GM20000 (cell line): ENCODE data around the gene TM2D3.

Experiments used
- DNase-seq: peaks from one replicate; pipeline ENCODE4 v3.0.0; 2012; ENCODE audit warnings: low spot score
- TF ChIP-seq, protein P1 (sequence below): IDR thresholded peaks from 2 replicates; pipeline ENCODE4 v1.5.1; 2012; ENCODE audit warnings: mild to moderate bottlenecking, control low read depth; ENCODE audit errors: extremely low read depth, missing control alignments

Gene TM2D3

DNA sequence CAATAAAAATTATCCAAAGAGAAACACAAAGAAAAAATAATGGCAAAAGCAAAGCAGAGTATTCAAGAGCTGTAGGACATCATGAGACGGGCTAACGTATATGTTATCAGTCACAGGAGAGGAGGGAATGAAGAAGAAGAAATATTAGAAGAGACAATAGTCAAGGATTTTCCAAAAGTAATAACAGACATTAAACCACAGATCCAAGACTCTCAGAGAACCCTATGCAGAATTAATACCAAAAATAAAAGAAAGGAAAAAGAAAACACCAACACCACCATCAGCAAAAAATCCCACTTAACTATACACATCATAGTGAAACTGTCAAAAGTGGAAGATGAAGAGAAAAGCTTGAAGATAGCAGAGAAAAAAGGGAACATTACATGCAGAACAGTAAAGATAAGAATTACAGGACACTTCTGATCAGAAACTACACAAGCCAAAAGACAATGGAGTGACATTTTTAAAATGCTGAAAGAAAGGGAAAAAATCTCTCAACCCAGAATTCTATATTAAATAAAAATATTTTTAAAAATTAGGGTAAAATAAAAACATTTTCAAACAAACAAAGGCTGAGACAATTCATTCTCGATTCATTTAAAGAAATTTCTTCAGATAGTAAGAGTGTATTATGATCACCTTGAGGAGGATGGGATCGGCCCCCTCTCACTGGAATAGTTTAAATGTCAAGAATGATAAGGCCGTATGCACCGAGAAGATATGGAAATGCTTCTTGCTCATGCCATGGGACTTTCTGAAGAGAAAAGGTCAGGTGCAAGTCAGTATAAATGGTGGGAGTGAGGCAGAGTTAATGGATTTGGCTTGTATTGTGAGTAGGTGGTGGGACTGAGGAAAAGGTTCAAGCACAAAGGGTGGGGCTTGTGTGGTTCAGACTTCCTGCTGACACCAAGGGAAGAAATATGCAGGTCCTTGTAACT is 28.5 kb downstream of the TM2D3 start:
- DNase-seq, result no peak
- TF ChIP-seq, protein P1, sequence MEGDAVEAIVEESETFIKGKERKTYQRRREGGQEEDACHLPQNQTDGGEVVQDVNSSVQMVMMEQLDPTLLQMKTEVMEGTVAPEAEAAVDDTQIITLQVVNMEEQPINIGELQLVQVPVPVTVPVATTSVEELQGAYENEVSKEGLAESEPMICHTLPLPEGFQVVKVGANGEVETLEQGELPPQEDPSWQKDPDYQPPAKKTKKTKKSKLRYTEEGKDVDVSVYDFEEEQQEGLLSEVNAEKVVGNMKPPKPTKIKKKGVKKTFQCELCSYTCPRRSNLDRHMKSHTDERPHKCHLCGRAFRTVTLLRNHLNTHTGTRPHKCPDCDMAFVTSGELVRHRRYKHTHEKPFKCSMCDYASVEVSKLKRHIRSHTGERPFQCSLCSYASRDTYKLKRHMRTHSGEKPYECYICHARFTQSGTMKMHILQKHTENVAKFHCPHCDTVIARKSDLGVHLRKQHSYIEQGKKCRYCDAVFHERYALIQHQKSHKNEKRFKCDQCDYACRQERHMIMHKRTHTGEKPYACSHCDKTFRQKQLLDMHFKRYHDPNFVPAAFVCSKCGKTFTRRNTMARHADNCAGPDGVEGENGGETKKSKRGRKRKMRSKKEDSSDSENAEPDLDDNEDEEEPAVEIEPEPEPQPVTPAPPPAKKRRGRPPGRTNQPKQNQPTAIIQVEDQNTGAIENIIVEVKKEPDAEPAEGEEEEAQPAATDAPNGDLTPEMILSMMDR, result no peak

GRCh38 chr15:101621961-101622360 is 30.2 kb downstream of the TM2D3 start:
- TF ChIP-seq, protein P1, result no peak
- no peak for DNase-seq

DNA sequence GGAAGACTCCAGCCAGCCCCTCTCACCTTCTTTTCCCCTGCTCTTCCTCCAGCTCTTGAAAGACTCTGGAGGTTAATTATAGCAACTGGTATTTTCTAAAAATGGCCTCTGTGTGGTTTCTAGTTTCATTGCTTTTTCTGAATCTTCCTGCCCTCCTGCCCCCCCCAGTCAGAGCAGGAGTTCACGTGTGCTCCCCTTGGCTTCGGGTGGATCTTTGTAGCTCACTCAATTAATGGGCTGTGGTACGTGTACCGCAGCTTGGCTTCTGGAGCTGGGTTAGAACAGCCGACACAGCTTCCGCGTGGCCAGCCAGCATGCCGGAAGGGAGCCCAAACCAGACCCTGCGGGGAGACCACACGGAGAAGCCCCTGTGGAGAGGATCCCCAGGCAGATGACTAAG is 31.5 kb downstream of the TM2D3 start:
- no peak for DNase-seq
- TF ChIP-seq, protein P1, result no peak

- DNase-seq, result no peak
- TF ChIP-seq, protein P1, result no peak
Measured at GRCh38 chr15:101619615-101619865, 32.6 kb downstream of the TM2D3 start.

GRCh38 chr15:101618851-101619614 is 33.1 kb downstream of the TM2D3 start:
- no peak for DNase-seq
- TF ChIP-seq, protein P1, result no peak

GRCh38 chr15:101618076-101618475 is 34.1 kb downstream of the TM2D3 start:
- no peak for DNase-seq
- TF ChIP-seq, protein P1, result no peak

- DNase-seq, result no peak
- TF ChIP-seq, protein P1, result no peak
Measured at GRCh38 chr15:101617390-101617965, 34.7 kb downstream of the TM2D3 start.
